Measurements from ENCODE around the gene SEC14L1.
"Not testable (repeated sequence)": the region's sequence is repeated elsewhere in the genome, so short reads cannot be mapped to it uniquely, and the experiment has no call there.

Gene SEC14L1

DNA sequence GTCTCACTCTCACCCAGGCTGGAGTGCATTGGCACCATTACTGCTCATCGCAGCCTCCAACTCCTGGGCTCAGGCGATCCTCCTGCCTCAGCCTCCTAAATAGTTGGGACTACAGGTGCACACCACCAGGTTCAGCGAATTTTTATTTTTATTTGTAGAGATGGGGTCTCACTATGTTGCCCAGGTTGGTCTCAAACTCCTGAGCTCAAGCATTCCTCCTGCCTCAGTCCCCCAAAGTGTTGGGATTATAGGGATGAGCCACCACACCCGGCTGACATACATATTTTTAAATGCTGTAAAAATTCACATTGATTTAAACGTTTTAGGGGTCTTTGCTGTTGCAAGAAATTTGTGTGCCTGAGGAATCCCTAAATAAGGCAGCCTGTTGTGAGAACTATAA, 24.8 kb upstream of the SEC14L1 start:
- no peak for DNase-seq (ENCODE audit: low read depth in 2 of 2, low spot score in 1 of 2)

GRCh38 chr17:77116371-77116860, 24.4 kb upstream of the SEC14L1 start:
- no peak for DNase-seq (ENCODE audit: low read depth in 2 of 2, low spot score in 1 of 2)

GRCh38 chr17:77117415-77117814, 23.4 kb upstream of the SEC14L1 start:
- DNase-seq (ENCODE audit: low read depth in 2 of 2, low spot score in 1 of 2) = no peak

- no peak for DNase-seq (ENCODE audit: low read depth in 2 of 2, low spot score in 1 of 2)
Measured at GRCh38 chr17:77118251-77118928, 22.4 kb upstream of the SEC14L1 start.

DNA sequence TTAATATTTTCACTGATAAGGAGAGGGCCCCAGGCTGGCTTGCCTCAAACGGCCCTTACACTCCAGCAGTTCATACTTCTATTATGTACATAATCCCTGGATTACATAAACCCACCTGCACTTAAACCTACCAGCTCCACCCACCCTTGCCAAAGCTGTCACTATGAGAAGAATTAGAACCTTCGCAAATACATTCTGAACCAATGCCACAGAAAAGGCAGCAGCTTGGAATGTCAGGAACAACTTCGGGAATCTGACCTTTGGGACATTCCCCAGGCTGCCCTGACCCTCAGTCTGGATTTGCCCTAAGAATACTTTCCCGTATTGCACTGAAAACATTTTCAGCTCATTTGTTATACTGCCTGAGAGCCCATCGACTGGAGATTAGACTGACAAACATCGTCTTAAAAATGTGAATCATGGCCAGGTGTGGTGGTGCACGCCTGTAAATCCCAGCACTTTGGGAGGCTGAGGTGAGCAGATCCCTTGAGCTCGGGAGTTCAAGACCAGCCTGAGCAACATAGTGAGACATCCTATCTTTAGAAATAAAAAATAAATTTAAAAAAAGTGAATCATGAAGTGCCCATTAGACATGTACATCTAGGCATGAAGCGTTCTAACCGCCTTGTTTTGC, 21.0 kb upstream of the SEC14L1 start:
- DNase-seq (ENCODE audit: low read depth in 2 of 2, low spot score in 1 of 2) = no peak

DNA sequence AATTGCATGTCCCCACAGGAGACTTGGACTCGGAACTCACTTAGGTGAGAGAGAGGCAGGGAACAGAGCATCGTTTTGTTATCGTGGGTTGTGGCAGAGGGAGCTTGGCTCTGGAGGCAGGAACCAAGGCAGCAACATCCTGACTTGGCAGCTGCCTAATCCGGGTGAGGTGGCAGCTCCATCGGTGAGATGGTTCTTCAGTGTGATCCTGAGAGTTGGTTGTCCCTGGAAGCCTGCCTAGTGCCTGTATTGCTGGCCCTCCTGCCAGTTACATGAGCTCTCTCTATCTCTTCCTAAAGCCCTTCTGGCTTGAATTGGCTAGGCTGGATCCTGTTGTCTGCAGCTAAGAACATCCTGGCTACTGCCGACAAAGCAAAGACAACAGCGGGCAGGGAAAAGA, 19.9 kb upstream of the SEC14L1 start:
- DNase-seq (ENCODE audit: low read depth in 2 of 2, low spot score in 1 of 2) = no peak

GRCh38 chr17:77124192-77124889, 16.4 kb upstream of the SEC14L1 start:
- DNase-seq (ENCODE audit: low read depth in 2 of 2, low spot score in 1 of 2) = no peak

DNA sequence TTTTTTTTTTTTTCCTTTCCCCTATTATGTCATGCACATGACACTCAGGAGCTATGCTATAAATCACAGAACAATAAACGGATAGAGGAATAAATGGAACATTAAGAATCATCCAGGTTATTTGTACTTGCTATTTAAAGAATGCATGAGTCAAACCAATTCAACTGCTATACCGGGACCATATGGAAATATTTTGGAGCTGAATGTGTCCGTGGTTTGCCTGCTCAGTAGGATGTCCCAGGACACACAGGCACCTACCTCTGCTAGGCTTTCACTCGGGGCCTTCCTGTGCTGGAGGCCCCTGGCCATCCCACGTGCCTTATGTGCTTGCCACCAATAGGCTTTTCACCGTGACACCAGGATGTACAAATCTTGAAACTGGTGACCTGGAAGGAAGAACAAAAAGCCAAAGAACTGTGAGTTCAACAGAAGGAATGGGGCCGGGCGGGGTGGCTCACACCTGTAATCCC, 15.3 kb upstream of the SEC14L1 start:
- DNase-seq (ENCODE audit: low read depth in 2 of 2, low spot score in 1 of 2) = no peak

GRCh38 chr17:77126519-77126918, 14.2 kb upstream of the SEC14L1 start:
- DNase-seq (ENCODE audit: low read depth in 2 of 2, low spot score in 1 of 2) = no peak

GRCh38 chr17:77127735-77128361, 12.9 kb upstream of the SEC14L1 start:
- DNase-seq (ENCODE audit: low read depth in 2 of 2, low spot score in 1 of 2) = peak; percentile 26 to 51

GRCh38 chr17:77128896-77129567, 11.7 kb upstream of the SEC14L1 start:
- no peak for DNase-seq (ENCODE audit: low read depth in 2 of 2, low spot score in 1 of 2)

DNA sequence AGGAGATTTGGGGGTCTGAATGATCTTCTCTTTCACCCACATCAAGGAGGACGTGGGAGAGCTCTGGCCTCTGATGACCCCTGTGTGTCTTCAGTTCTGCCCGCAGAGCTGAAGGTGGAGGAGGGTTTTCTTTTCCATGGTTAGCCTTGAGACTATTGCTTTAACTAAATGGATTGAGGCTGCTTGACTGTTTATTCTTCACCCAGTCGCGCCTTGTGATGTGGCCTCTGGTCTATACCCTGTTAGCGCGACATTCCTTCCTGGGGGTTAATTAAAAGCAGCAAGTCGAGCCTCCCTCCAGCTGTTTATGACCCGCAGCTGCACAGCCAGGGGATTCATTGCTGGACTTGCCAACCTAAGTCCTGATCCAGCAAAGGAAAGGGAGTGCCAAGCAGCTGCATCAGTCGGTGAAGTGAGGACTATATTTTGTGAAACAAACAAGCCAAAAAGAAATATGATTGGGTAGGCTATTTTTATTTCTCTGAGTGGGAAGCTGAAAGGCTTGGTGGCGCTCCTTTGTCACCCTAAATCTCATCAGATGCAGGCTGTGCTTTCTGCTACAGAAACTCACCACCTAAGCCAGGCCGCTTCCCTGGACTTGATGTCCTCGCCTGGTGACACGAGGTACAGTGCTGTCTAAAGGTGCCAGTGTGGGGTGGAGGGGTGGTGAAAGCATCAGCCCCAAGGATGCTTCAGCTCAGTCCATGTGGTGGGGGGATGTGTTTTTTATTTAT, 11.0 kb upstream of the SEC14L1 start:
- no peak for DNase-seq (ENCODE audit: low read depth in 2 of 2, low spot score in 1 of 2)

DNA sequence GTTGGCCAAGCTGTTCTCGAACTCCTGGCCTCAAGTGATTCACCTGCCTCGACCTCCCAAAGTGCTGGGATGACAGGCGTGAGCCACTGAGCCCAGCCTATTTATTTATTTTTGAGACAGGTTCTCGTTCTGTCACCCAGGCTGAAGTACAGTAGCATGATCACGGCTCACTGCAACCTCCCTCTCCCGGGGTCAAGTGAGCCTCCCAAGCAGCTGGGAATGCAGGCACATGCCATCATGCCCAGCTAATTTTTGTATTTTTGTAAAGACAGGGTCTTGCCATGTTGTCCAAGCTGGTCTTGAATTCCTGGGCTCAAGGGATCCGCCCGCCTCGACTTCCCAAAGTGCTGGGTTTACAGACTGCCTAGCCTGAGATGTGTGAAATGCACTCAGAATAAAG, 10.2 kb upstream of the SEC14L1 start:
- DNase-seq (ENCODE audit: low read depth in 2 of 2, low spot score in 1 of 2) = no peak

- DNase-seq (ENCODE audit: low read depth in 2 of 2, low spot score in 1 of 2) = no peak
Measured at GRCh38 chr17:77131904-77132303, 8.9 kb upstream of the SEC14L1 start.

DNA sequence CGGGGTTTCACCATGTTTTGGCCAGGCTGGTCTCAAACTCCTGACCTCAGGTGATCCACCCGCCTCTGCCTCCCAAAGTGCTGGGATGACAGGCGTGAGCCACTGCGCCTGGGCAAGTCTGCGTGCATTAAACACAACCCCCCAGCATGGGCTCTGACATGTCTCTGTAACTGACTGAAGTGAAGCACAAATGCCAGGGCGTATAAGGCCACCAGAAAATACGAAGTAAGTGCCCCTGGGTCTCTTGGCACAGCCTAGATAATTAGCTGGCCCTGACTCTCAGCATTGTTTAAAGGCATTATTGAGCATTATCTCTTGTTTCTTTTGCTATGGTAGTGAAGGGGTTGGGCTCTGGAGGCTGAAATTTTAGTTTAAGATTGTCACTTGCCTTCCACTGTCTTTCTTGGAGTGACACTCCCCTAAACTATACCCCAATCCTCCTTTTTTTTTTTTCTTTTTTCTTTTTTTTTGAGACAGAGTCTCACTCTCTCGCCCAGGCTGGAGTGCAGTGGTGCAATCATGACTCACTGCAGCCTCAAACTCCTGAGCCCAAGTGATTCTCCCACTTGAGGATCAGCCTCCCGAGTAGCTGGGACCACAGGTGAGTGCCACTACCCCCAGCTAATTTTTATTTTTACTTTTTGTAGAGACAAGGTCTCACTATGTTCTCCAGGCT, 8.2 kb upstream of the SEC14L1 start:
- no peak for DNase-seq (ENCODE audit: low read depth in 2 of 2, low spot score in 1 of 2)

DNA sequence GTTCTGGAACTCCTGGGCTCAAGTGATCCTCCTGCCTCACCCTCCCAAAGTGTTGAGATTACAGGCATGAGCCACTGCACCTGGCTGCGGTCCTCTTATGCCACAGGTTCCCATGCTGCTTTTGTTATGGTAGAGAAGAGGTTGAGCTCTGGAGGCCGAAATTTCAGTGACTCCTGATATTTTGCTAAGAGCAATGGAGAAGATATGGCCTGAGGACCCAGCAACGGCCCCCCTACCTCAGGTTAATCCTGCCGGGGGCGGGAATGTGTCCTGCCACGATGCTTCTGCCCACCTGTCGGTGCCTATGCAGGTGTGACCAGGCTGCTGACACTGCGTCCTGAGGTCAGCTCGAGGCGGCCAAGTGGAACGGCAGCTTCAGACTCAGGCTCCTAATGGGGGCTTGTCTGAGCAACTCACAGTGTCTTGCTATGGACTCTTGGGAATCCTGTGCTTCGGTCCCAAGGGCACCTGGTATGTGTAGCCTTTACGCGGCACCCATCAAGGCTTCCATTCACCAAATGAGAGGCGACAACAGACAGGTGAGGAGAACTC, 7.6 kb upstream of the SEC14L1 start:
- no peak for DNase-seq (ENCODE audit: low read depth in 2 of 2, low spot score in 1 of 2)

DNA sequence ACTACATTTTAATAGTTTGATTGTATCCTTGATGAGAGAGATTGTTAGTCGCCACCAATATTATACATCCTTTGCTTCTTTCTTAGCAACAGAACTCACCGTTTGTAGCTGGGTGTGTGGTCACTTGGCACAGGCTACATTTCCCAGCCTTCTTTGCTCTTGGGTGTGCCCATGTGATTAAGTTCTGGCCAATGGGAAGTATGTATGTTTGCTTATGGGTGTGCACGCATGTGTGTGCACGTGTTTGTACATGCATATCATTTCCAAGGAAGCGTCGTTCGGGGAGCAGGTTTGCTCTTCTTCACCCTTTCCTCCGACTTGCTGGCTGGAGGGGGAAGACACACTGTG, 4.4 kb upstream of the SEC14L1 start:
- no peak for DNase-seq (ENCODE audit: low read depth in 2 of 2, low spot score in 1 of 2)

DNA sequence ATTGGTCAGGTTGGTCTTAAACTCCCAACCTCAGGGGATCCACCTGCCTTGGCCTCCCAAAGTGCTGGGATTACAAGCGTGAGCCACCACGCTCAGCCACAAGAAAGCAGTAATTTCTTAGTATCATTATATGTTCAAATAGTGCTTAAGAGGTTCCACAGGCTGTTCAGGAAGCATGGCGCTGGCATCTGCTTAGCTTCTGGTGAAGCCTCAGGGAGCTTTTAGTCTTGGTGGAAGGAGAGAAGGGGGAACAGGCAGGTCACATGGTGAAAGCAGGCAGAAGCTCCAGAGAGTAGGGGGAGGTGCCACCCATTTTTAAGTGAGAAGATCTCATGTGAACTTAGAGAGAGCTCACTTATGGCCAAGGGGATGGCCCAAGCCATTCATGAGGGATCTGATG, 3.7 kb upstream of the SEC14L1 start:
- DNase-seq (ENCODE audit: low read depth in 2 of 2, low spot score in 1 of 2) = no peak

DNA sequence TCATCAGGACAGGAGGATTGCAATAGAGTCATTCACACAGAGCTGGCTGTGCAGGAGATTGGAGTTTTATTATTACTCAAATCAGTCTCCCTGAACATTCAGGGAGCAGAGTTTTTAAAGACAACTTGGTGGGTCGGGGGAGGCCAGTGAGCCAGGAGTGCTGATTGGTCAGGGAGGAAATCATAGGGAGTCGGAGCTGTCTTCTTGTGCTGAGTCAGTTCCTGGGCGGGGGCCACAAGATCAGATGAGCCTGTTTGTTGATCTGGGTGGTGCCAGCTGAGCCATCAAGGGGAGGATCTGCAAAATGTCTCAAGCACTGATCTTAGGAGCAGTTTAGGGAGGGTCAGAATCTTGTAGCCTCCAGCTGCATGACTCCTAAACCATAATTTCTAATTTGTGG, 2.9 kb upstream of the SEC14L1 start:
- not testable (repeated sequence) for DNase-seq (ENCODE audit: low read depth in 2 of 2, low spot score in 1 of 2)
